Trophoblast cell (in vitro differentiated cells and primary cell): Measurements from ENCODE around the gene STARD6. TPM values are rescaled to one million over a fixed set of nuclear protein-coding genes. Genes with fewer than 3 reads are reported as not detected.

Source experiments
- DNase-seq, 2 donors: peaks; one replicate each; pipeline ENCODE4 v3.0.0-alpha.2; 2016
- H2AFZ ChIP-seq: 2 replicates; pipeline ENCODE4 v1.6.1; 2013; ENCODE audit warnings: low read length, moderate library complexity, mild to moderate bottlenecking; ENCODE audit not compliant: insufficient read depth, poor library complexity
- H2AK5ac ChIP-seq: 2 replicates; pipeline ENCODE4 v1.6.1; 2013; ENCODE audit warnings: mild to moderate bottlenecking, low read length
- H2BK120ac ChIP-seq: 2 replicates; pipeline ENCODE4 v1.6.1; 2013; ENCODE audit warnings: low read length, mild to moderate bottlenecking, moderate library complexity; ENCODE audit not compliant: insufficient read depth, poor library complexity
- H2BK12ac ChIP-seq: 2 replicates; pipeline ENCODE4 v1.6.1; 2013; ENCODE audit warnings: mild to moderate bottlenecking, low read length, moderate library complexity
- H2BK5ac ChIP-seq: 2 replicates; pipeline ENCODE4 v1.6.1; 2013; ENCODE audit warnings: low read length, low read depth, moderate library complexity, mild to moderate bottlenecking; ENCODE audit not compliant: poor library complexity
- H3K14ac ChIP-seq: 2 replicates; pipeline ENCODE4 v1.6.1; 2013; ENCODE audit warnings: mild to moderate bottlenecking, low read length
- H3K18ac ChIP-seq: 2 replicates; pipeline ENCODE4 v1.6.1; 2013; ENCODE audit warnings: mild to moderate bottlenecking, low read length
- H3K23ac ChIP-seq: 2 replicates; pipeline ENCODE4 v1.6.1; 2013; ENCODE audit warnings: low read length
- H3K27ac ChIP-seq: 2 replicates; pipeline ENCODE4 v1.5.1; 2013; ENCODE audit warnings: low read depth, mild to moderate bottlenecking, inconsistent platforms, low read length, moderate library complexity
- H3K27me3 ChIP-seq: 2 replicates; pipeline ENCODE4 v1.6.1; 2013; ENCODE audit warnings: inconsistent platforms, mild to moderate bottlenecking, low read length, moderate library complexity; ENCODE audit not compliant: insufficient read depth
- H3K36me3 ChIP-seq, 2 experiments: 1 replicate in 1 of 2; 2 replicates in 1 of 2; pipeline ENCODE4 v1.6.1; 2013; ENCODE audit warnings: low read length in 2 of 2, mild to moderate bottlenecking in 2 of 2, moderate library complexity in 1 of 2; ENCODE audit not compliant: insufficient read depth in 2 of 2, control insufficient read depth in 1 of 2
- H3K4ac ChIP-seq: 2 replicates; pipeline ENCODE4 v1.6.1; 2013; ENCODE audit warnings: low read depth, mild to moderate bottlenecking, low read length, moderate library complexity
- H3K4me1 ChIP-seq, 2 experiments: 1 replicate in 1 of 2; 2 replicates in 1 of 2; pipeline ENCODE4 v1.6.1; 2013; ENCODE audit warnings: low read length in 2 of 2, mild to moderate bottlenecking in 2 of 2, moderate library complexity in 1 of 2; ENCODE audit not compliant: insufficient read depth in 2 of 2, control insufficient read depth in 1 of 2
- H3K4me2 ChIP-seq: 2 replicates; pipeline ENCODE4 v1.6.1; 2013; ENCODE audit warnings: inconsistent platforms, mild to moderate bottlenecking, low read length, moderate library complexity
- H3K4me3 ChIP-seq: 2 replicates; pipeline ENCODE4 v1.5.1; 2013; ENCODE audit warnings: mild to moderate bottlenecking, low read depth, low read length, inconsistent platforms
- H3K79me1 ChIP-seq: one replicate; pipeline ENCODE4 v1.6.1; 2013; ENCODE audit warnings: low read length
- H3K79me2 ChIP-seq: 2 replicates; pipeline ENCODE4 v1.6.1; 2013; ENCODE audit warnings: low read length, mild to moderate bottlenecking; ENCODE audit not compliant: control insufficient read depth, insufficient read depth, poor library complexity
- H3K9ac ChIP-seq: 2 replicates; pipeline ENCODE4 v1.6.1; 2013; ENCODE audit warnings: mild to moderate bottlenecking, low read length
- H3K9me3 ChIP-seq: 2 replicates; pipeline ENCODE4 v1.6.1; 2013; ENCODE audit warnings: low read depth, mild to moderate bottlenecking, control low read depth, inconsistent platforms, low read length; ENCODE audit not compliant: insufficient read depth
- H4K12ac ChIP-seq: 2 replicates; pipeline ENCODE4 v1.6.1; 2013; ENCODE audit warnings: low read depth, mild to moderate bottlenecking, low read length, moderate library complexity
- H4K8ac ChIP-seq: 2 replicates; pipeline ENCODE4 v1.6.1; 2013; ENCODE audit warnings: low read depth, mild to moderate bottlenecking, low read length, moderate library complexity
- H4K91ac ChIP-seq: one replicate; pipeline ENCODE4 v1.6.1; 2013; ENCODE audit warnings: low read depth, mild to moderate bottlenecking, low read length, moderate library complexity
- WGBS: extraction: QIAGEN DNeasy Blood & Tissue Kit; methylation state at CpG from one replicate; pipeline ENCODE4 v1.1.7; 2013; ENCODE audit warnings: missing lambda C conversion rate; ENCODE audit not compliant: insufficient read length, insufficient coverage; ENCODE audit errors: extremely low coverage; 5-methylcytosine and 5-hydroxymethylcytosine counted together
- polyA plus RNA-seq: library from polyadenylated mRNA; stranded (reverse); fragments of 200-250 nt; gene quantifications from 2 replicates; pipeline ENCODE4 v1.2.3, GENCODE V29; 2013

Gene STARD6, protein sequence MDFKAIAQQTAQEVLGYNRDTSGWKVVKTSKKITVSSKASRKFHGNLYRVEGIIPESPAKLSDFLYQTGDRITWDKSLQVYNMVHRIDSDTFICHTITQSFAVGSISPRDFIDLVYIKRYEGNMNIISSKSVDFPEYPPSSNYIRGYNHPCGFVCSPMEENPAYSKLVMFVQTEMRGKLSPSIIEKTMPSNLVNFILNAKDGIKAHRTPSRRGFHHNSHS
- 0.04 and 0.05 TPM in 2 replicates for polyA plus RNA-seq

DNA sequence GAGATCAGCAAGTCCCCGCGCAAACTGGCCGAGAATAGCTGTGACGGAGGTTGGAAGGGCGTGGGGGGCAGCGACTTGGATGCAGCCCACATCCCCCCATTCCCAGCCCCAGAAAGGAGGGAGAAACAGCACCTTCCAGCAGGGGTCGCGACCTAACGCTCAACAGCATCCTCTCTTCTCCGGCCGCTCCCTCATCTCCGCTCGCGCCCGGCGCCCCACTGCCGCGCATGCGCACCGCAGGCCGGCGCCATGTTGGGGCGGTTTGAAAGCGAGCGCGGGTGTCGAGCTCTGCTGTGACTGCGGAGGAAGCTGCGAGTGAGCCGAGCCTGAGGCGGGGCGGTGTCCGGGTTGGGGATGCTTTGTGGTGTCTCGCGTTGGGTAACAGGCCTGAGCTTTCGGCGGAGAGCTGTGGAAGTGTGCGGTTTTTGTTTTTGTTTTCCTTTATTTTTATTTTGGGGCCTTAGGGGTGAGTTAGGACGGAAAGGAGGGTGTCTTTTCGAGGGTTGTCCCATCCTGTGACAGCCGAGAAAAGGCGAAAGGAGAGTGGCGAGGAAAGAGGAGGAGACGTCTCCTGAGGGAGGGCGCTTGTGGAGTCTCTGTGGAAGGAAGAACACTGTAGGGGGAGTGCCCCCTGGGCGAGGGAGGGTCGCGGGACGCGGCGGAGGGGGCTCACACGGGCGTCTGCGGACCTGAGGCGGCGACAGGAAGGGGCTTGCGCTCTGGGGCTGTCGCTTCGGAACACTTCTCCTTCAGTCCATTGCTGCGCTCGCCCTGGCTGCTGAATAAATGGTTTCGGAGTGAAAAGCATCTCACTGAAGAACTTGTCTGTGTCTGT is at the start of gene STARD6, which contains the start of gene C18orf54:
TSS of gene STARD6 (minus strand) at position 199 of the 835 bp plus-strand sequence. CDS start 3,285 bp downstream, outside the sequence.
TSS of gene C18orf54 (plus strand) at position 247 of the 835 bp plus-strand sequence. CDS start 2,667 bp downstream, outside the sequence.
- peak within 1 kb of the TSS; percentile 78 for H4K12ac ChIP-seq

DNA sequence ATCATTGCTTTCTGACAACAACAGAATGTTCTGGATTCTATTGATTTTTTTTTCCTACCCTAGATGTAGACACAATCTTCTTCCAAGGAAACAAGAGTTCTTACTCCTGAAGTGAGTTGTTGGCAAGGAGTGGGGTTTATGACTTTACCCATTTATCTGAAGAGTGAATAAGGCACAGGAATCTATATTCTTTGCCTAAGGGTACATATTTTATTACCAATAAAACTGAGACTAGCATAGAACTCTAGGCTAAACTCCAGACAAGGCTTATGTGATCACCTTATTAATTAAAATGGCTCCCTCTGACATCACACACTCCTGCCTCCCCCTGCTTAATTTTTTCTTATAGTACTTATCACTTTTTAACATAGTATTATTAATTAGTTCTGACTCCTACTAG is 47.6 kb upstream of the STARD6 start:
- no peak overlapping the region for H3K4ac ChIP-seq
- no peak overlapping the region for H2AFZ ChIP-seq
- no peaks in the 10 kb centered on the region for H3K27me3 ChIP-seq
- H4K91ac ChIP-seq: no peak overlapping the region
- H3K23ac ChIP-seq: no peak overlapping the region
- H3K4me1 ChIP-seq: no peaks in the 10 kb centered on the region
- no peaks in the 10 kb centered on the region for H3K79me2 ChIP-seq
- no peak overlapping the region for H3K18ac ChIP-seq
- H3K4me3 ChIP-seq: no peak overlapping the region
- no peak for DNase-seq
- no peak overlapping the region for H3K4me2 ChIP-seq
- H3K79me1 ChIP-seq: no peaks in the 10 kb centered on the region
- H3K36me3 ChIP-seq: no peaks in the 10 kb centered on the region
- H3K27ac ChIP-seq: no peak overlapping the region
- H4K8ac ChIP-seq: no peak overlapping the region
- H3K9ac ChIP-seq: no peak overlapping the region
- no peak overlapping the region for H2BK12ac ChIP-seq
- no peak overlapping the region for H3K14ac ChIP-seq
- no peak overlapping the region for H2AK5ac ChIP-seq
- H3K9me3 ChIP-seq: no peaks in the 10 kb centered on the region
- H2BK5ac ChIP-seq: no peak overlapping the region
- no peak overlapping the region for H2BK120ac ChIP-seq
- H4K12ac ChIP-seq: no peak overlapping the region

More for the DNA sequence above, at the start of gene STARD6, which contains the start of gene C18orf54:
- peak within 1 kb of the TSS; percentile 50 for H2BK5ac ChIP-seq
- H2BK12ac ChIP-seq: no peak within 1 kb of the TSS
- peak within 1 kb of the TSS; percentile 86 for H4K91ac ChIP-seq
- peak within 1 kb of the TSS; percentile 81 for H4K8ac ChIP-seq
- peak; percentile 92 to 96 for DNase-seq
- H3K36me3 ChIP-seq: peaks cover 0 to 2% of the 10 kb centered on the region in 2 experiments
- peak within 1 kb of the TSS; percentile 82 for H3K9ac ChIP-seq
- WGBS: no CpG with 5 or more reads among the region's 62 CpGs
- H3K4me1 ChIP-seq: peaks cover 0 to 2% of the 10 kb centered on the region in 2 experiments
- peak within 1 kb of the TSS; percentile 90 for H3K4me3 ChIP-seq
- peak within 1 kb of the TSS; percentile 82 for H3K14ac ChIP-seq
- peaks cover 7% of the 10 kb centered on the region for H3K79me2 ChIP-seq
- H3K79me1 ChIP-seq: peaks cover 10% of the 10 kb centered on the region
- peak within 1 kb of the TSS; percentile 67 for H3K18ac ChIP-seq
- H3K4ac ChIP-seq: peak within 1 kb of the TSS; percentile 17
- H3K23ac ChIP-seq: no peak within 1 kb of the TSS
- peak within 1 kb of the TSS; percentile 69 for H3K4me2 ChIP-seq
- peak within 1 kb of the TSS; percentile 80 for H2AFZ ChIP-seq
- no peaks in the 10 kb centered on the region for H3K9me3 ChIP-seq
- H2AK5ac ChIP-seq: peak within 1 kb of the TSS; percentile 19
- no peaks in the 10 kb centered on the region for H3K27me3 ChIP-seq
- peak within 1 kb of the TSS; percentile 74 for H2BK120ac ChIP-seq
- peak within 1 kb of the TSS; percentile 78 for H3K27ac ChIP-seq

DNA sequence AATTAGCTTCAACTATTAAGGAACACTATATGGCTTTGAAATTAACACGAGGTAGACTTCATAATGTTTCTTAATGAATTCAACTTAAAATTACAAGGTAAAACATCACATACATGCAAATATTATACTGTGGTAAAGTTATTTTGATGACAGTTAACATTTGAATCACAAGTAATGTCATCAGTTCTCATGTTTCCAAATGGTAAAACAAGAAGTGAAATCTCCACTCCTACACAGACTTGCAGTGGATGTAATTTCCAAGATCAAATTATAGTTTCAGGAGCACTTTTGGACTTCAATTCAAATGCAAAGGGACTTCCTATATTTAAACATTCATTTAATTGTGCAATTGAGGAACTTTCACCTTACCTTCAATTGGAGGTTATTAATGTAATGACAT is 39.1 kb upstream of the STARD6 start:
- H3K4me1 ChIP-seq: no peaks in the 10 kb centered on the region
- no peak overlapping the region for H2BK120ac ChIP-seq
- no peak overlapping the region for H3K4ac ChIP-seq
- no peak overlapping the region for H3K14ac ChIP-seq
- H3K9ac ChIP-seq: no peak overlapping the region
- no CpG with 5 or more reads among the region's 1 CpG for WGBS
- H3K4me3 ChIP-seq: no peak overlapping the region
- no peak overlapping the region for H2AFZ ChIP-seq
- H3K36me3 ChIP-seq: no peaks in the 10 kb centered on the region
- no peak overlapping the region for H3K27ac ChIP-seq
- H3K27me3 ChIP-seq: no peaks in the 10 kb centered on the region
- H3K23ac ChIP-seq: no peak overlapping the region
- no peaks in the 10 kb centered on the region for H3K79me1 ChIP-seq
- no peaks in the 10 kb centered on the region for H3K9me3 ChIP-seq
- no peak overlapping the region for H3K18ac ChIP-seq
- no peak overlapping the region for H2AK5ac ChIP-seq
- H2BK12ac ChIP-seq: no peak overlapping the region
- no peaks in the 10 kb centered on the region for H3K79me2 ChIP-seq
- no peak overlapping the region for H4K91ac ChIP-seq
- H4K8ac ChIP-seq: no peak overlapping the region
- no peak overlapping the region for H4K12ac ChIP-seq
- no peak overlapping the region for H2BK5ac ChIP-seq
- no peak for DNase-seq
- no peak overlapping the region for H3K4me2 ChIP-seq

DNA sequence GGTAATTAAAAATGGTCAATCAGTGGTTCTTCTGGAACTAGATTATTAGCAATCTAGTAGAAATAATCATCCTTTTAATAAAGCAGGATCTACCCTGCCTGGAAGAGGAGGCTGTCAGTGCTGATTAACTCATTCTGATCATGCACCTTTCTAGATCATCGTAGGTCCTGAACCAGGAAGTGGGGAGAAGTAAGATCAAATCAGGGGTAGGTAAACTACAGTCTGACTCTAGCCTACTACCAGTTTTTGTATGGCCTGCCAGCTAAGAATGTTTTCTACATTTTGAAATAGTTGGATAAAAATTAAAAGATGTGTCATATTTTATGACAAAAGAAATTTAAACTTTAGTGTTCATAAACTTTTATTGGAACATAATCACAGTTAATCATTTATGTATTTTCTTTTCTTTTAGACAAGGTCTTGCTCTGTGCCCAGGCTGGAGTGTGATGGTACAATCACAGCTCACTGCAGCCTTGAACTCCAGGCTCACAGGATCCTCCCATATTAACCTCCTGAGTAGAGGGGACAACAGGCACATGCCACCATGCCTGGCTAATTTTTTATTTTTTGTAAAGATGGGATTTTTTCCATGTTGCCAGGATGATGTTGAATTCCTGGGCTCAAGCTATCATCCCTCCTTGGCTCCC is 36.1 kb upstream of the STARD6 start:
- Histone ChIP-seq H4K8ac (no peak overlapping the region), H3K9ac (no peak overlapping the region), H2AFZ (no peak overlapping the region), H3K18ac (no peak overlapping the region), H3K4me3 (no peak overlapping the region), H3K4ac (no peak overlapping the region), H3K79me1 (peaks cover 2% of the 10 kb centered on the region), H3K36me3 (no peaks in the 10 kb centered on the region), H4K91ac (no peak overlapping the region), H3K14ac (no peak overlapping the region), H2BK120ac (no peak overlapping the region), H3K9me3 (no peaks in the 10 kb centered on the region), H2AK5ac (no peak overlapping the region), H3K23ac (no peak overlapping the region), H3K27me3 (no peaks in the 10 kb centered on the region), H3K4me1 (peaks cover 3 to 7% of the 10 kb centered on the region in 2 experiments), H3K27ac (no peak overlapping the region), H3K79me2 (no peaks in the 10 kb centered on the region), H2BK5ac (no peak overlapping the region), H2BK12ac (no peak overlapping the region), H3K4me2 (no peak overlapping the region), H4K12ac (no peak overlapping the region)
- WGBS: no CpG with 5 or more reads among the region's 1 CpG
- DNase-seq: no peak
